BLaER1 treated with 17β-estradiol and CSF1 and Interleukin-3, amounts not matched to agents 10 nM and 100 nM (cell line): ENCODE measurements around the gene SLC35C1.
"Not testable (repeated sequence)": the region's sequence is repeated elsewhere in the genome, so short reads cannot be mapped to it uniquely, and the experiment has no call there.

Source experiments
- H3K27ac ChIP-seq, 11 experiments: shearing (Covaris generic); formaldehyde crosslinking; 2 replicates each; pipeline ENCODE4 v1.8.1; 2022
- H3K27me3 ChIP-seq, 11 experiments: shearing (Covaris generic); formaldehyde crosslinking; 2 replicates each; pipeline ENCODE4 v1.8.1; 2022
- H3K36me3 ChIP-seq, 11 experiments: shearing (Covaris generic); formaldehyde crosslinking; 2 replicates each; pipeline ENCODE4 v1.8.1; 2022
- H3K4me1 ChIP-seq, 10 experiments: shearing (Covaris generic); formaldehyde crosslinking; 2 replicates each; pipeline ENCODE4 v1.8.1; 2022
- H3K4me2 ChIP-seq, 11 experiments: shearing (Covaris generic); formaldehyde crosslinking; 2 replicates each; pipeline ENCODE4 v1.8.1; 2022
- H3K4me3 ChIP-seq, 10 experiments: shearing (Covaris generic); formaldehyde crosslinking; 2 replicates each; pipeline ENCODE4 v1.8.1; 2022
- H3K9ac ChIP-seq, 11 experiments: shearing (Covaris generic); formaldehyde crosslinking; 2 replicates each; pipeline ENCODE4 v1.8.1; 2022
- H3K9me3 ChIP-seq, 11 experiments: shearing (Covaris generic); formaldehyde crosslinking; replicated peaks in 1 of 11; 2 replicates each; pipeline ENCODE4 v1.8.1; 2022
- H4K20me1 ChIP-seq, 11 experiments: shearing (Covaris generic); formaldehyde crosslinking; 2 replicates each; pipeline ENCODE4 v1.8.1; 2022
- Cebpa-rat ChIP-seq, 11 experiments: shearing (Covaris generic); IDR thresholded peaks; 2 replicates each; pipeline ENCODE4 v1.8.1; 2022

SLC35C1 gene

DNA sequence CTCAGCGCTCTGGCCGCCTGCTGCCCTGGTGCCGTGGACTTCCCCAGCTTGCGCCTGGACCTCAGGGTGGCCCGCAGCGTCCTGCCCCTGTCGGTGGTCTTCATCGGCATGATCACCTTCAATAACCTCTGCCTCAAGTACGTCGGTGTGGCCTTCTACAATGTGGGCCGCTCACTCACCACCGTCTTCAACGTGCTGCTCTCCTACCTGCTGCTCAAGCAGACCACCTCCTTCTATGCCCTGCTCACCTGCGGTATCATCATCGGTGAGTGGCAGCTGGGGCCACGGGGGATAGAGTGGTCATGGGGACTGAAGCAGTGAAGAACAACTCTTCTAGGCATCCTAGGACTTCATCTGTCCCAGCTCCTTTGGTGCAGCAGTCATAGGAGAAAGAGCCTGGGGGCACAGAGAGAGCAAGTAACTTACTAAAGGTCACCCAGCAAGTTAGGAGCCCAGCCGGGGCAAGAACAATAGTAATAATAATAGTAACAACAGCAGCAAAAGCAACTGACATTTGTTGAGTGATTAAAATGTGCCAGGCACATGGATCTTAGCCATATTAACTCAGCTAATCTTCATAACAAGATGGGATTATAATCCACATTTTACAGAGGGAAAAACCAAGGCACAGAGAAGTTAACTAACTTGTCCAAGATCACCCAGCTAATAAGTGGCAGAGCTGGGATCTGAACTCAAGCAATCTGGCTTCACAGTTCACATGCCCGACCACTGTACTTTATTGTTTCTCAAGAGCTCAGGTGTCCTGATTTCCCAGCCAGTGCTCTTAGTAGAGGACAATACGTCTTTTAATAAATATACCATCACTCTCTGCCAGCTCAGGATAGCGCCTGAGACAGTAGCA, 1.4 kb downstream of the SLC35C1 start:
- Histone ChIP-seq H3K9me3 (no peaks in the 10 kb centered on the region), H4K20me1 (peaks cover 12 to 52% (median 42%) of the 10 kb centered on the region in 11 experiments; a peak in 16 of 22 replicates), H3K4me3 (peak overlapping the region; percentile 69 to 86 (median 78)), H3K27me3 (peaks cover 0 to 14% (median 5%) of the 10 kb centered on the region in 11 experiments; a peak in 6 of 22 replicates), H3K4me2 (peak overlapping the region; percentile 85 to 100 (median 96)), H3K9ac (peak overlapping the region; percentile 73 to 85 (median 82)), H3K4me1 (peaks cover 56 to 65% (median 59%) of the 10 kb centered on the region in 10 experiments), H3K27ac (peak overlapping the region in 6 of 11 experiments; percentile 71 to 82 (median 76); a peak in 7 of 22 replicates), H3K36me3 (peaks cover 16 to 39% (median 24%) of the 10 kb centered on the region in 11 experiments)
- TF ChIP-seq Cebpa-rat (IDR thresholded peaks at IDR 0.05): no peak

DNA sequence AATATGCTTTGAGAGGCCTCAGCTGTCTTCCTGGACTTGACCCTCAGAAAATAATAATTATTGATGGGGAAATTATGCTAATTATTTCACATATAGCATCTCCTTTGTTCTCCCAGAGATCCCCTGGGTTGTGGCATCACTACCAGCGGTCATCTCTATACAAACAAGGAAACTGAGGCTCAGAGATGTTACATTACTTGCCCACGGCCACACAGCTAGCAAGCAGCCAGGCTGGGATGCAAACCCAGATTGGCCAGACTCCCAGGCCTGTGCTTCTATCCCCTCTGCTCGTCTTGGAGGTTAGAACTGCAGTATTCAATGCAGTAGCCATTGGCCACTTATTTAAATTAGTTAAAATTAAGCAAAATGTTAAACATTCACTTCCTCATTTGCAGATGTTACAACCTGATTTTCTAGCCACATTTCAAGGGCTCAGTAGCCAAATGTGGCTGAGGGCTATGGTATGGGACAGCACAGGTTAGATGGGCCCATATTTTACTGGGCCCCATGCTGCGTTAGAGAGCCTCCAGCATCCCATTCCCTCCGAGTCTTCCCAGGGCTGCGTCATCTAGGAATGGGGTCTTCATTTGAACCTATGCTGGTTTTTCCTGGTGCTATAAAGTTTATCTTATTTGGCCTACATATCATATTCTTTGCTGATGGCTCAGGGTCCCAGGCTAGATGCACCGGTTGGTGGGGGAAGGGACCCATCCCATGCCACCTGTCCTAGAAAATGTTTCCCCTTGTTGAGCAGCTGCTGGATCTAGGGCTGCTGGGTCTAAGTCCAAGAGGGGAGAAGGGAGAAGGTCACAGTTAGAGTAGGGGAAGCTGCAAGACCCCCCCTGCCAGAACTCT, 2.2 kb downstream of the SLC35C1 start:
- peak overlapping the region; percentile 19 to 86 (median 78); a peak in 15 of 20 replicates for H3K4me3 ChIP-seq
- no peak for TF ChIP-seq Cebpa-rat (IDR thresholded peaks at IDR 0.05)
- H3K9ac ChIP-seq: peak overlapping the region in 10 of 11 experiments; percentile 34 to 85 (median 82); a peak in 16 of 22 replicates
- H4K20me1 ChIP-seq: peaks cover 12 to 61% (median 51%) of the 10 kb centered on the region in 11 experiments; a peak in 17 of 22 replicates
- H3K9me3 ChIP-seq: no peaks in the 10 kb centered on the region
- no peak overlapping the region; a peak in 1 of 22 replicates for H3K27ac ChIP-seq
- peaks cover 0 to 14% (median 5%) of the 10 kb centered on the region in 11 experiments; a peak in 6 of 22 replicates for H3K27me3 ChIP-seq
- H3K4me2 ChIP-seq: peak overlapping the region; percentile 85 to 100 (median 96)
- peaks cover 23 to 48% (median 31%) of the 10 kb centered on the region in 11 experiments for H3K36me3 ChIP-seq
- peaks cover 52 to 74% (median 67%) of the 10 kb centered on the region in 10 experiments for H3K4me1 ChIP-seq

DNA sequence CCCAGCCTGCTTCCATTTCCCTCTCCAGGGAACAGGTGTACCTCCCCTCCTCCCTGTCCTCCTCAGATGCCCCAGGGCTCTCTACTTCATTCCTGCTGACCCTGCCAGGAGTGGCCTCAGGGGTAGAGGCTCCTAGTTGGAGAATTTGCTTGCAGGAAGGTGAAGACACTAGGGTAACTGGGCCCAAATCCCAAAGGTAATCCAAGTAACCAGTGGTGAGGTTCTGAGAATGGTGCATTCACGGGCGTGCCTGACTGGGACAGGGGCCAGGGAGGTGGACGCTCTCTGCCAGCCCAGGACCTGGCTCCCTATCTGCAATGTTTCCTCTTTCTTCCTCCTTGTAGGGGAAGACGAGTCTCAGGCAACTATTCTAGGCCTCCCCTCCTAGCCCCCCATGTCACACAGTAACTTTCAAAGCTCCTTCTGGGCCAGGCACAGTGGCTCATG, 2.9 kb downstream of the SLC35C1 start:
- Histone ChIP-seq H4K20me1 (peaks cover 12 to 67% (median 57%) of the 10 kb centered on the region in 11 experiments; a peak in 18 of 22 replicates), H3K4me3 (peak overlapping the region in 4 of 10 experiments; percentile 32 to 85 (median 76); a peak in 5 of 20 replicates), H3K4me2 (peak overlapping the region; percentile 85 to 100 (median 96)), H3K4me1 (peaks cover 52 to 80% (median 69%) of the 10 kb centered on the region in 10 experiments), H3K36me3 (peaks cover 24 to 55% (median 36%) of the 10 kb centered on the region in 11 experiments), H3K9ac (peak overlapping the region in 6 of 11 experiments; percentile 79 to 85 (median 82); a peak in 3 of 22 replicates), H3K27ac (no peak overlapping the region), H3K9me3 (no peaks in the 10 kb centered on the region), H3K27me3 (peaks cover 0 to 13% (median 5%) of the 10 kb centered on the region in 11 experiments; a peak in 6 of 22 replicates)
- no peak for TF ChIP-seq Cebpa-rat (IDR thresholded peaks at IDR 0.05)

DNA sequence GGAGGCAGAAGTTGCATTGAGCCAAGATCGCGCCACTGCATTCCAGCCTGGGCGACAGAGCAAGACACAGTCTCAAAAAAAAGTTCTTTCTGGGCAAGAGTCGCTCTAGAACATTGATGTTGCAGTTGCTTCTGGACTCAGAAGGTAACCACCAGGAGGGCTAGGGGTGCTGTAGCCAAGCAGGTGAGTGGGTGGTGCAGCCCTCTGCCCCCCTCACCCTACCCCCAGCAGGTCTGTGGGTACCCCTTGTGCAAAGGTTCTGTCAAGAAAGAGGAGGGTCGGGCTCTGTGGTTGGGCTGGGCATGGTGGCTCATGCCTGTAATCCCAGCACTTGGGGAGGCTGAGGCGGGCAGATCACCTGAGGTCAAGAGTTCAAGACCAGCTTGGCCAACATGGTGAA, 3.5 kb downstream of the SLC35C1 start:
- H3K9me3 ChIP-seq, H3K27ac ChIP-seq, H3K9ac ChIP-seq, H3K4me3 ChIP-seq, H3K27me3 ChIP-seq: not testable (repeated sequence)
- H3K36me3 ChIP-seq: peaks cover 24 to 56% (median 36%) of the 10 kb centered on the region in 11 experiments
- peak overlapping the region in 8 of 11 experiments; percentile 4 to 98 (median 72); a peak in 11 of 22 replicates for H3K4me2 ChIP-seq
- H4K20me1 ChIP-seq: peaks cover 12 to 70% (median 57%) of the 10 kb centered on the region in 11 experiments; a peak in 18 of 22 replicates
- H3K4me1 ChIP-seq: peaks cover 52 to 83% (median 69%) of the 10 kb centered on the region in 10 experiments

DNA sequence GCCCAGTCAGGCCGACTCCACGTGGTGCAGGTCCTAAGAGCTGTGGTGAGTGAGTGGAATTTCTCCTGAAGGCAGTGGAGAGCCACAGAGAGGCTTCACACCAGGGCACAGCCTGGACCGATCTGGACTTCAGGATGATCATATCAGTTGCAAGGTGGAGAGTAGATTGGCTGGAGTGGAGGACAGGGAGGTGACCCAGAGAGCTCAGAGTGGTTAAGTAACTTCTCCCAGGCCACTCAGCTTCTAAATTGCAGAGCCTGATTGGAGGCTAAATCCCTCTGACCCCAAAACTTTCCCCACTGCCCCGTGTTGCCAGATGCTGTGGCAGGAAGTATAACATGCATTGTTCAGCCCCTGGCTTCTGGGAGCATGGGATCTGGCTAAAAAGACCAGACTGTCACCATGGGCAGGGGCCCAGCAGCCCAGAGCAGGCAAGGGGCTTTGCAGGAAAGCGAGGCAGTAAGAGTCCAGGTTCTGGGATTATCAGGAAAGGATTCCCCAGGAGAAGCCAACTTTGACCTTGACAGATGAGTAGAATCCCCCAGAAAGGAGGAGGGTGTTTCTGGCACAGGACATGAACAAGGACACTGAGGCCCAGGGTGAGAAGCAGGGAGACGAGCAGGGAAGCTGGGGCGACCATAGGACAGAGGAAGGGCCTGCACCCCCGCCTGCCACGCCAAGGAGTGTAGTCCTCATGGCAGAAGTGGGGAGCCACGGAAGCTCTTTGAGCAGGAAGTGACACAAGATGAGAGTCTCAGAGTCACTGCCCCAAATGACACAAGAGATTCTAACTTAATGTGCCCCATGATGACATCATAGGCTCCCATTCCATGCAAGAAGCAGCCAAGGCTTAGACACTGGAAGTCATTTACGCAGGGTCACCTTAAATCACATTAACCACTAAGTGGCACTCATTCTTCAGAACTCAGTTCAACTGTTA, 4.8 kb downstream of the SLC35C1 start:
- Histone ChIP-seq H3K27ac (no peak overlapping the region), H3K4me2 (peak overlapping the region in 10 of 11 experiments; percentile 12 to 96 (median 38); a peak in 13 of 22 replicates), H3K27me3 (no peaks in the 10 kb centered on the region), H3K9ac (0 out of 22 replicates have a peak overlapping the region, but pooled peaks of 1 of the 11 experiments have one; percentile 13), H3K36me3 (peaks cover 24 to 56% (median 36%) of the 10 kb centered on the region in 11 experiments), H3K4me1 (peaks cover 52 to 74% (median 66%) of the 10 kb centered on the region in 10 experiments), H4K20me1 (peaks cover 12 to 70% (median 57%) of the 10 kb centered on the region in 11 experiments; a peak in 18 of 22 replicates), H3K9me3 (no peaks in the 10 kb centered on the region), H3K4me3 (no peak overlapping the region)
- no peak for TF ChIP-seq Cebpa-rat (IDR thresholded peaks at IDR 0.05)

DNA sequence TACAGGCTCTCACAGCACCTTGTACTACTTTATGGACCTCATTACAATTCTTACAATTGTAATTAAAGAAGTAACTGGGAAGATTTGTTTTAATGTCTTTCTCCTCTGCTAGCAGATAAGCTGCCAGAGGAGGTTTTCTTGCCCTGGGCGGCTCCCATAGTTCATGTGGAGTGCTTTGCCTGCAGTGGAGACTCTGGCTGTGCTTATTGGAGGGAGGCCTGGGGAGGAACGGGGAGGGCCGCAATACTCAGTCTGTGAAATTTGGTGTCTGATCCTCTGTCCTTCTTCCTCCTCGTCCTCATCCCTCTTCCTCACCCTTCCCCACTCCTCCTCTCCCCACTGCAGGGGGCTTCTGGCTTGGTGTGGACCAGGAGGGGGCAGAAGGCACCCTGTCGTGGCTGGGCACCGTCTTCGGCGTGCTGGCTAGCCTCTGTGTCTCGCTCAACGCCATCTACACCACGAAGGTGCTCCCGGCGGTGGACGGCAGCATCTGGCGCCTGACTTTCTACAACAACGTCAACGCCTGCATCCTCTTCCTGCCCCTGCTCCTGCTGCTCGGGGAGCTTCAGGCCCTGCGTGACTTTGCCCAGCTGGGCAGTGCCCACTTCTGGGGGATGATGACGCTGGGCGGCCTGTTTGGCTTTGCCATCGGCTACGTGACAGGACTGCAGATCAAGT, 5.6 kb downstream of the SLC35C1 start:
- H3K4me3 ChIP-seq: no peak overlapping the region
- H3K4me2 ChIP-seq: peak overlapping the region in 10 of 11 experiments; percentile 22 to 71 (median 60); a peak in 19 of 22 replicates
- peak overlapping the region in 1 of 11 experiments; percentile 14; a peak in 1 of 22 replicates for H3K9ac ChIP-seq
- peak overlapping the region in 4 of 11 experiments; percentile 14 to 30 (median 24); a peak in 4 of 22 replicates for H3K27ac ChIP-seq
- TF ChIP-seq Cebpa-rat (IDR thresholded peaks at IDR 0.05): no peak
- H3K36me3 ChIP-seq: peaks cover 24 to 56% (median 36%) of the 10 kb centered on the region in 11 experiments
- no peaks in the 10 kb centered on the region for H3K9me3 ChIP-seq
- peaks cover 51 to 71% (median 64%) of the 10 kb centered on the region in 10 experiments for H3K4me1 ChIP-seq
- H4K20me1 ChIP-seq: peaks cover 12 to 70% (median 57%) of the 10 kb centered on the region in 11 experiments; a peak in 18 of 22 replicates
- H3K27me3 ChIP-seq: no peaks in the 10 kb centered on the region

DNA sequence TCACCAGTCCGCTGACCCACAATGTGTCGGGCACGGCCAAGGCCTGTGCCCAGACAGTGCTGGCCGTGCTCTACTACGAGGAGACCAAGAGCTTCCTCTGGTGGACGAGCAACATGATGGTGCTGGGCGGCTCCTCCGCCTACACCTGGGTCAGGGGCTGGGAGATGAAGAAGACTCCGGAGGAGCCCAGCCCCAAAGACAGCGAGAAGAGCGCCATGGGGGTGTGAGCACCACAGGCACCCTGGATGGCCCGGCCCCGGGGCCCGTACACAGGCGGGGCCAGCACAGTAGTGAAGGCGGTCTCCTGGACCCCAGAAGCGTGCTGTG, 6.1 kb downstream of the SLC35C1 start:
- H3K4me3 ChIP-seq: no peak overlapping the region
- no peak for TF ChIP-seq Cebpa-rat (IDR thresholded peaks at IDR 0.05)
- H3K36me3 ChIP-seq: peaks cover 24 to 56% (median 36%) of the 10 kb centered on the region in 11 experiments

More for the DNA sequence above, 6.1 kb downstream of the SLC35C1 start:
- Histone ChIP-seq H3K9me3 (no peaks in the 10 kb centered on the region), H3K4me2 (peak overlapping the region in 10 of 11 experiments; percentile 22 to 71 (median 60); a peak in 19 of 22 replicates), H3K27ac (peak overlapping the region in 4 of 11 experiments; percentile 19 to 30 (median 28); a peak in 3 of 22 replicates), H4K20me1 (peaks cover 12 to 70% (median 57%) of the 10 kb centered on the region in 11 experiments; a peak in 18 of 22 replicates), H3K4me1 (peaks cover 46 to 66% (median 59%) of the 10 kb centered on the region in 10 experiments), H3K9ac (peak overlapping the region in 1 of 11 experiments; percentile 14; a peak in 2 of 22 replicates), H3K27me3 (no peaks in the 10 kb centered on the region)
